Activated T-cell treated with anti-CD3 and anti-CD28 coated beads for 48 hours (primary cell): ENCODE measurements around the gene GRK4.
"Not testable (repeated sequence)": the region's sequence is repeated elsewhere in the genome, so short reads cannot be mapped to it uniquely, and the experiment has no call there.

Experiments used
- DNase-seq: peaks from one replicate; pipeline ENCODE4 v3.0.0-alpha.2; 2020; ENCODE audit warnings: low read depth

The GRK4 gene

GRCh38 chr4:2961811-2962441 is 1.4 kb upstream of the GRK4 start:
- peak; percentile 66 for DNase-seq

GRCh38 chr4:2962614-2963174 is 677 bp upstream of the GRK4 start:
- no peak for DNase-seq

GRCh38 chr4:2963966-2964471 is 648 bp downstream of the GRK4 start:
- no peak for DNase-seq

- no peak for DNase-seq
Observed at GRCh38 chr4:2964706-2965258, 1.4 kb downstream of the GRK4 start.

- DNase-seq, result no peak
Observed at GRCh38 chr4:2965262-2965661, 1.9 kb downstream of the GRK4 start.

- DNase-seq, result no peak
Observed at GRCh38 chr4:2968381-2968780, 5.0 kb downstream of the GRK4 start.

GRCh38 chr4:2971275-2971674 is 7.9 kb downstream of the GRK4 start:
- DNase-seq, result no peak

- DNase-seq, result no peak
Observed at GRCh38 chr4:2977211-2978088, 14.1 kb downstream of the GRK4 start.

GRCh38 chr4:2981256-2981819 is 18.0 kb downstream of the GRK4 start:
- no peak for DNase-seq

- DNase-seq, result no peak
Observed at GRCh38 chr4:2982012-2982411, 18.6 kb downstream of the GRK4 start.

- not testable (repeated sequence) for DNase-seq
Observed at GRCh38 chr4:2983715-2984114, 20.3 kb downstream of the GRK4 start.

GRCh38 chr4:2991243-2991642 is 27.9 kb downstream of the GRK4 start:
- DNase-seq, result no peak

GRCh38 chr4:2994917-2995316 is 31.5 kb downstream of the GRK4 start:
- DNase-seq, result no peak

- DNase-seq, result no peak
Observed at GRCh38 chr4:2995546-2996265, 32.3 kb downstream of the GRK4 start.

- DNase-seq, result no peak
Observed at GRCh38 chr4:2996415-2996814, 33.0 kb downstream of the GRK4 start.

GRCh38 chr4:3007724-3008123 is 44.4 kb downstream of the GRK4 start:
- DNase-seq, result no peak

- DNase-seq, result no peak
Observed at GRCh38 chr4:3009422-3009821, 46.1 kb downstream of the GRK4 start.

GRCh38 chr4:3010577-3010976 is 47.2 kb downstream of the GRK4 start:
- no peak for DNase-seq

GRCh38 chr4:3010998-3011397 is 47.6 kb downstream of the GRK4 start:
- no peak for DNase-seq

GRCh38 chr4:3011456-3012220 is 48.3 kb downstream of the GRK4 start:
- no peak for DNase-seq

- no peak for DNase-seq
Observed at GRCh38 chr4:3013323-3013722, 50.0 kb downstream of the GRK4 start.
